ENCODE measurements around the gene NARS2. TPM values are rescaled to one million over a fixed set of nuclear protein-coding genes. Genes with fewer than 3 reads are reported as not detected.
A peak's percentile ranks its signal among the peaks of the same experiment; 100 is the strongest.
"Not testable (repeated sequence)": the region's sequence is repeated elsewhere in the genome, so short reads cannot be mapped to it uniquely, and the experiment has no call there.

The NARS2 gene, protein sequence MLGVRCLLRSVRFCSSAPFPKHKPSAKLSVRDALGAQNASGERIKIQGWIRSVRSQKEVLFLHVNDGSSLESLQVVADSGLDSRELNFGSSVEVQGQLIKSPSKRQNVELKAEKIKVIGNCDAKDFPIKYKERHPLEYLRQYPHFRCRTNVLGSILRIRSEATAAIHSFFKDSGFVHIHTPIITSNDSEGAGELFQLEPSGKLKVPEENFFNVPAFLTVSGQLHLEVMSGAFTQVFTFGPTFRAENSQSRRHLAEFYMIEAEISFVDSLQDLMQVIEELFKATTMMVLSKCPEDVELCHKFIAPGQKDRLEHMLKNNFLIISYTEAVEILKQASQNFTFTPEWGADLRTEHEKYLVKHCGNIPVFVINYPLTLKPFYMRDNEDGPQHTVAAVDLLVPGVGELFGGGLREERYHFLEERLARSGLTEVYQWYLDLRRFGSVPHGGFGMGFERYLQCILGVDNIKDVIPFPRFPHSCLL
- total RNA-seq: 10 to 100 TPM; 18.5 to 18.7 TPM

DNA sequence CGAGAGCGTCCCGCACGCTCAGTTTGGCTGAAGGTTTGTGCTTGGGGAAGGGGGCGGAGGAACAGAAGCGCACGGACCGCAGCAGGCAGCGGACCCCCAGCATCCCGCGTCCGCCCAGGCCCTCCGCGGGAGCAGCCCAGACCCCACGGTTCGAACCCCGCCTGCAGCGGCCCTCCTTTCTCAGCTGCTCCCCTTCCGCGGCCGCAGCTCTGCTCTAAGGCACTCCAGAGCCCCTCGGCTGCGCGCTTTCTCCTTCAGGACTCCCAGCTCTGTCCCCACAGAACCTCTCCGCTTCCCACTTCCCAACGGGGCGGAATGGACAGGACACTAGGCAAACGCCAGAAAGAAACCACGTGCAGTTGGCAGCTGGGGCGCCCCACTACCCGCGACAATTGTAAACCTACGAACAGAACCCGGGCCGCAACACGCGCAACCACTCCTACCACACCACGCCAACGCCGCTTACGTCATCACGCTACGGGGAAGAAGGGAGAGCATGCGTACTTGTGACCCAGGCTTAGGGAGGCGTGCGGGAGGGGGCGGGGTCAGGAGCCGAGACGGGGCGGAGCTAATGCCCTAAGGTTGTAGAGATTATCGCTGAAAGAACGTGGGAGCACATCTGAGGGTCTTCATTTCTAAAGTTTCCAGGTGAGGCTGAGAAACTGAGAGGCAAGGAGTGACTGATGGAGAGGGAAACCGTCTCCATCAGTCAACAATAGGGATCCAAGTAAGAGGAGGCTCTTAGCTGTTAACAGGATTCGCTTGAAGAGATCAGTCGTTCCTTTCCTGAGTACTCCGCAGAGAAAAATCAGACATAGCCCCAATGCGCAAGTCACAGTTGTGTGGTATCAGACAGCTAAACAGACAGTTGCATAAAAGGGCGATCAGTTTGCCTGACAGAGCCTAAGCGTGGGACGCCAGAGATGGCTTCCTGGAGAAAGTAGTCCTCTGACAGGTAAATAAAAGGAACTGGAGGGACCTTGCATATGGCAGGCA lies at the start of gene NARS2:
TSS of gene NARS2 (minus strand) at position 479 of the 996 bp plus-strand sequence. CDS start at position 103, 376 bp downstream.
- peaks cover 6 to 7% of the 10 kb centered on the region in 2 donors for H3K36me3 Mint-ChIP-seq
- H3K9me3 Mint-ChIP-seq: no peaks in the 10 kb centered on the region
- DNase-seq (ENCODE audit: low spot score in 2 of 2) (peak; percentile 94 to 95), ATAC-seq (peak; percentile 97 to 98)
- peak within 1 kb of the TSS; percentile 94 to 98 for H3K27ac Mint-ChIP-seq

DNA sequence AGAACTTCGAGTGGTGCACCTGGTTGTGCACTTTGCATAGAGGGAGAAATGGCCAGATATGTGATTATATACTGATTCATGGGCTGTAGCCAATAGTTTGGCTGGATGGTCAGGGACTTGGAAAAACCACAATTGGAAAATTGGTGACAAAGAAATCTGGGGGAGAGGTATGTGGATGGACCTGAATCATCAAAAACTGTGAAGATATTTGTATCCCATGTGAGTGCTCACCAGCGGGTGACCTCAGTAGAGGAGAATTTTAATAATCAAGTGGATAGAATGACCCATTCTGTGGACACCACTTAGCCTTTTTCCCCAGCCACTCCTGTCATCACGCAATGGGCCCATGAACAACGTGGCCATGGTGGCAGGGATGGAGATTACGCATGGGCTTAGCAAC lies 48.0 kb upstream of the NARS2 start:
- no peak overlapping the region for H3K27ac Mint-ChIP-seq
- H3K9me3 Mint-ChIP-seq: peaks cover 12 to 29% of the 10 kb centered on the region in 2 donors
- no peak for DNase-seq (ENCODE audit: low spot score in 2 of 2)
- peaks cover 9 to 20% of the 10 kb centered on the region in 2 donors for H3K36me3 Mint-ChIP-seq
- ATAC-seq: no peak

DNA sequence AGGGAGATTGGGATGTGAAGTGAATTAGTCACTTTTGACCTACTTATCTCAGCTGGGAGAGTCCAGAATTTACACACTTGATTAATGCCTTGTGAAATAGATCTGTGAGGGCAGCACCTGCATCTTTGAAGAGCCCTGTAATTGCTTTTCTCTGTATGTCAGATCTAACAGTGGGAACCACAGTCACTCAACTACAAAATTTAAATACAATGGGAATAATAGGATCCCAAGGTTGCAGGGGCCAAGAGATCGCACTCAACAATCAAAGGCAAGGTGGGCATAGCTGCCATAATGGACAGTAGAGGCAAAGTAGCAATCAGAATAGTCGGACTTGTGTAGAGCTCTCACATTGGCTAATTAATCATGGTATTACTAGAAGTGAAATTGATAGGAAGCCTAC lies 45.5 kb upstream of the NARS2 start:
- Mint-ChIP-seq H3K36me3 (peaks cover 9 to 20% of the 10 kb centered on the region in 2 donors), H3K9me3 (peaks cover 9 to 25% of the 10 kb centered on the region in 2 donors), H3K27ac (no peak overlapping the region)
- DNase-seq (ENCODE audit: low spot score in 2 of 2): no peak
- ATAC-seq: no peak

DNA sequence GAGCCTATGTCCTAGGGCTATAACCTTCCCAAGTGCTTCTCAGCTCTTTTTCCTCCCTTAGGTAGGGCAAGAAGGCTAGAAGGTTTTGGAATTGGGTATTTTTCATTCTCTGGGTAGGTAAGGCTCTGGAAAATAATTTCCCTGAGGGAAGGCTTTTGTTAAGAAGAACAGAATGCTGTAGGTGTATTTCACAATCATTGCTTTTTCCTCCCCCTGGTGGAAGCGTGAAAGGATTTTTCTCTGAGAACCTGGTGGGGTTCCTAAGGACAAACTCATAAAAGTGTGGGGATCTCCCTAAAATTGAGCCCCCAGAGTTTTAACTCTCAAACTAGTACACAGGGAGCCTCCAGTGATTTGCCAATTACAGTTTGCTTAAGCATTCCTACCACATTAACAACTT lies 41.1 kb upstream of the NARS2 start:
- ATAC-seq (no peak), DNase-seq (ENCODE audit: low spot score in 2 of 2) (no peak)
- H3K9me3 Mint-ChIP-seq: peaks cover 9 to 23% of the 10 kb centered on the region in 2 donors
- H3K36me3 Mint-ChIP-seq: peaks cover 9 to 13% of the 10 kb centered on the region in 2 donors
- no peak overlapping the region for H3K27ac Mint-ChIP-seq

DNA sequence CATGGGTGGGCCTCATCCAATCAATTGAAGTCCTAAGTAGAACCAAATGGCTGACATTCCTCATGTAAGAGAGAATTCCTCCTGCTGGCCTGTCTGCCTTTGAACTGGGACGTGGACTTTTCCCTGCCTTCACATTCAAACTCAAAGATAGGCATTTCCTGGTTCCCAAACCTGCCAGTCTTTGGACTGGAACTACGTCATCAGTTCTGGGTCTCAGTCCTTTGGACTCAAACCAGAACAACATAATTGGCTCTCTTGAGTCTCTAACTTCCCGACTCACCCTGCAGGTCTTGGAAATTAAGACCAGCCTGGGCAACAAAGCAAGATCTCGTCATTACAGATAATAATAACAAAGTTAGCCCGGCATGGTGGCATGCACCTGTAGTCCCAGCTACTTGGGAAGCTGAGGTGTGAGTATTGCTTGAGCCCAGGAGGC lies 38.7 kb upstream of the NARS2 start:
- no peak for ATAC-seq
- H3K36me3 Mint-ChIP-seq: no peaks in the 10 kb centered on the region
- peaks cover 0 to 6% of the 10 kb centered on the region in 2 donors for H3K9me3 Mint-ChIP-seq
- H3K27ac Mint-ChIP-seq: no peak overlapping the region
- DNase-seq (ENCODE audit: low spot score in 2 of 2): no peak

DNA sequence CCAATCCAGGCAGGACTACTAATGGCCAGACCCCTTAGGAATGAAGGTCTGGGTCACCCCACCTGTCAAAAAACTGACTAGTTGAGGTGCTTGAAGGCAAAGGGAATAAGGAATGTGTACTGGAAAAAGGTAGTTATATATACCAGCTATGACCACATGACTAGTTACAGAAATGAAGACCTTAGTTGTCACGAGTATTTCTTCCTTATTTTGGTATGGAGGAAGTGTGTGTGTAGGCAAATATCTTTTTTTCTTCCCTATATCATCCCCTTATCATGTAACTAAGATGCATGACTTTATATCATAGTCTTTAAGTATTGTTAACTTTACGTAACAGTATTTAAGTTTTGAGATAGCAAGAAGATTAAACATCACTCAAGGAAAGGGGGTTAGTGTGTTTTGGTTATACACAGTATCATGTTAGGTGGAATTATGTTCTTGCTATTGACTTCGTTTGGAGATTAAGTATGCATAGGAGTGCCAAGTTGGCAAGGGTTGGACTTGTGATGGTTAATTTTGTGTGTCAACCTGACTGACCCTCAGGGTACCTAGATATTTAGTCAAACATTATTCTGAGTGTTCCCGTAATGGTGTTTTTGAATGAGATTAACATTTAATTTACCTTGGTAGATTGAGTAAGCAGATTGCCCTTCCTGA lies 38.2 kb upstream of the NARS2 start:
- DNase-seq (ENCODE audit: low spot score in 2 of 2): no peak

DNA sequence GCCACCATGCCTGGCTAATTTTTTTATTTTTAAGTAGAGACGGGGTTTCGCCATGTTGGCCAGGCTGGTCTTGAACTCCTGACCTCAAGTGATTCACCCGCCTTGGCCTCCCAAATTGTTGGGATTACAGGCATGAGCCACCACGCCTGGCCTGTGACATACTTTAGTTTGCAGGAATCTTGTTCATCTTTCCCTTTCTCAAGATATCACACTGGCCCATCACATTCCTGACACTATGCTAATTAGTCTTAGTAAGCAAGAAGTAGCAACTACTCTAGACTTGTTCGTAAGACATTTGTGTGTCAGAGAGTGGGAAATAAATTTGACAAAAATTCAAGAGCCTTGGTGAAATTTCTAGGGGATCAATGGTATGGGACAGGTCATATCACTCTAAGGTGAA lies 34.7 kb upstream of the NARS2 start:
- H3K9me3 Mint-ChIP-seq; H3K36me3 Mint-ChIP-seq; DNase-seq (ENCODE audit: low spot score in 2 of 2); ATAC-seq; H3K27ac Mint-ChIP-seq: not testable (repeated sequence)

More for the DNA sequence above, 38.2 kb upstream of the NARS2 start:
- H3K9me3 Mint-ChIP-seq: peaks cover 0 to 6% of the 10 kb centered on the region in 2 donors
- no peaks in the 10 kb centered on the region for H3K36me3 Mint-ChIP-seq
- no peak overlapping the region for H3K27ac Mint-ChIP-seq
- no peak for ATAC-seq

DNA sequence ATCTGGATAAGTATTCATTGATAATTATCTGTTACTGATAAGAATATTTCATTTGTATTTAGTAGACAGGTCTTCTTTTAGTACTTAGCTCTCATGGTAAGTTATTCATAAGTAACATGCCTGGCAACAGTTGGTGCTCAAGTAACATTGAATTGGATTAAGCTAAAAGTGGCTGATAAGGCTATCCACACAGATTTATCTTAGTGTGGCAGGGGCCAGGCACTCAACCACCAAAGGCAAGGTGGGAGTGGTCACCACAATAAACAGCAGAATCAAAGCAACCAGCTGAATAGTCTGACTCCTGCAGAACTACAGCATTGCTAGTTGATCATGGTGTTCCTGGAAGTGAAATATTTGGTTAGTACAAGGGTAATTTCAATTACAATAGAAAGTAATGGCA lies 33.0 kb upstream of the NARS2 start:
- Mint-ChIP-seq H3K36me3 (no peaks in the 10 kb centered on the region), H3K27ac (no peak overlapping the region)

DNA sequence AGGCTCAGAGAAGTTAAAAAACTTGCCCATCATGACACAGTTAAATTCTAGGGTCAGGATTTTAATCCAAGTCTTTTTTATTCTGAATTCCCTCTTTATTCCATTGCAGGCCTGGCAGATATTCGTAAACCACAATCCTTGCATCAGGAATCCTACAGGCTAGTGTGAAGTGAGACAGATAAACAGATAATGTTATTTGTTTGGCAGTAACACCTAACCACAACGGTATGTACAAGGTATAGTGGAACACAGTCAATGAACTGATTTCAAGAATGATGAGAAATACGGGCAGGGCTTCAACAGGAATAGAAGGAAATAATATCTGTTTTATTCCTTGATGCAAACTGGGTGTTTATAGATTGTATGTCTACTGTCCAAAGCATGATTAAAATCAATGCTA lies 32.0 kb upstream of the NARS2 start:
- H3K27ac Mint-ChIP-seq: no peak overlapping the region
- DNase-seq (ENCODE audit: low spot score in 2 of 2) (no peak), ATAC-seq (no peak)
- H3K36me3 Mint-ChIP-seq: no peaks in the 10 kb centered on the region
- H3K9me3 Mint-ChIP-seq: no peaks in the 10 kb centered on the region

More for the DNA sequence above, 33.0 kb upstream of the NARS2 start:
- no peaks in the 10 kb centered on the region for H3K9me3 Mint-ChIP-seq
- DNase-seq (ENCODE audit: low spot score in 2 of 2) (no peak), ATAC-seq (no peak)

DNA sequence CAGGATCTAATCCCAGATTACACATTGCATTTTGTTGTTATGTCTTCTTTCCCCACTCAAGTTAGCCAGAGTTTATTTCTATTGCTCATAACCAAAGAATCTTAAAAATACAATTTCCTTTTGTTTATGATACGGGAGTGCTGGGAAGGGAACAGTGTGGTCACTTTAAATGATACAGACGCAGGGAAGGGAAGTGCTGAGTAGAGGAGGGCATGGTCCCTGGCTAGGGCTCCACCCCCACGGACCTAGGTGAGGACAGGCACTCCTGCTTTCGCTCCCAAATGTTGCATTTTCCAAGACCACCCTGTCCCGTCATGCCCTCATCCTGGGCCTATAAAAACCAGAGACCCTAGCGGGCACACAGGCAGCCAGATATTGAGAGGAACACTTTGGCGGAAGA lies 30.6 kb upstream of the NARS2 start:
- ATAC-seq (no peak), DNase-seq (ENCODE audit: low spot score in 2 of 2) (no peak)
- no peaks in the 10 kb centered on the region for H3K9me3 Mint-ChIP-seq
- no peaks in the 10 kb centered on the region for H3K36me3 Mint-ChIP-seq
- no peak overlapping the region for H3K27ac Mint-ChIP-seq

DNA sequence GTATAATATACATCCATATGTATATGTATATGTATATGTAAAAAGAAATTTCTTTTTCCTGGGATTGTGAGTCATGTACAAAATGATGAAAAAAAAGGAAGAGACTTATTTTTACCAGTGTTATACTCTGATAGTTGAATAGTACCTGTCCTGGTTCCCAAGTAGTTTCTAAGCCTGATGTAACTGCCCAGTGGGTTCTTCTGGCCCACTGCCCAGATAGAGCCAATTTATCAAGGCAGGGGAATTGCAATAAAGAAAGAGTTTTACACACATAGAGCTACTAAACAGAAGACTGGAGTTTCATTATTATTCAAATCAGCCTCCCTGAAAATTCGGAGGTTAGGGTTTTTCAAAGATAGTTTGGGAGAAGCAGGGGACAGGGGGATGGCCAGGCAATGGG lies 29.1 kb upstream of the NARS2 start:
- Mint-ChIP-seq H3K36me3 (no peaks in the 10 kb centered on the region), H3K9me3 (no peaks in the 10 kb centered on the region), H3K27ac (no peak overlapping the region)
- ATAC-seq (no peak), DNase-seq (ENCODE audit: low spot score in 2 of 2) (no peak)

DNA sequence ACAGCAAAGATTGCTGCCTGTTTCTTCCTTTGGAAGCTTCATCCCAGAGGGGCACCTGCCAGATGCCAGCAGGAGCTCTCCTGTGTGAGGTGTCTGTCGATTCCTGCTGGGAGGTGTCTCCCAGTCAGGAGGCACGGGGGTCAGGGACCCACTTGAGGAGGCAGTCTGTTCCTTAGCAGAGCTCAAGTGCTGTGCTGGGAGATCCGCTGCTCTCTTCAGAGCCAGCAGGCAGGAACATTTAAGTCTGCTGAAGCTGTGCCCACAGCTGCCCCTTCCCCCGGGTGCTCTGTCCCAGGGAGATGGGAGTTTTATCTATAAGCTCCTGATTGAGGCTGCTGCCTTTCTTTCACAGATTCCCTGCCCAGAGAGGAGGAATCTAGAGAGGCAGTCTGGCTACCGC lies 28.1 kb upstream of the NARS2 start:
- H3K9me3 Mint-ChIP-seq; ATAC-seq; H3K36me3 Mint-ChIP-seq; H3K27ac Mint-ChIP-seq; DNase-seq (ENCODE audit: low spot score in 2 of 2): not testable (repeated sequence)

DNA sequence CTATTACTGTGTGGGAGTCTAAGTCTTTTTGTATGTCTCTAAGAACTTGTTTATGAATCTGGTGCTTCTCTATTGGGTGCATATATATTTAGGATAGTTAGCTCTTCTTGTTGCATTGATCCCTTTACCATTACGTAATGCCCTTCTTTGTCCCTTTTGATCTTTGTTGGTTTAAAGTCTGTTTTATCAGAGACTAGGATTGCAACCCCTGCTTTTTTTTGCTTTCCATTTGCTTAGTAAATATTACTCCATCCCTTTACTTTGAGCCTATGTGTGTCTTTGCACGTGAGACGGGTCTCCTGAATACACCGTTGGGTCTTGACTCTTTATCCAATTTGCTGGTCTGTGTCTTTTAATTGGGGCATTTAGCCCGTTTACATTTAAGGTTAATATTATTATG lies 26.4 kb upstream of the NARS2 start:
- not testable (repeated sequence) for ATAC-seq; H3K27ac Mint-ChIP-seq; DNase-seq (ENCODE audit: low spot score in 2 of 2); H3K36me3 Mint-ChIP-seq; H3K9me3 Mint-ChIP-seq

DNA sequence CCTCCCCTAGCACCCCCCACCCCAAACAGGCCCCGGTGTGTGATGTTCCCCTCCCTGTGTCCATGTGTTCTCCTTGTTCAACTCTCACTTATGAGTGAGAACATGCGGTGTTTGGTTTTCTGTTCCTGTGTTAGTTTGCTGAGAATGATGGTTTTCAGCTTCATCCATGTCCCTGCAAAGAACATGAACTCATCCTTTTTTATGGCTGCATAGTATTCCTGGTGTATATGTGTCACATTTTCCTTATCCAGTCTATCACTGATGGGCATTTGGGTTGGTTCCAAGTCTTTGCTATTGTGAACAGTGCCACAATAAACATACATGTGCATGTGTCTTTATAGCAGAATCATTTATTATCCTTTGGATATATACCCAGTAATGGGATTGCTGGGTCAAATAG lies 22.9 kb upstream of the NARS2 start:
- not testable (repeated sequence) for DNase-seq (ENCODE audit: low spot score in 2 of 2); H3K9me3 Mint-ChIP-seq; H3K27ac Mint-ChIP-seq

DNA sequence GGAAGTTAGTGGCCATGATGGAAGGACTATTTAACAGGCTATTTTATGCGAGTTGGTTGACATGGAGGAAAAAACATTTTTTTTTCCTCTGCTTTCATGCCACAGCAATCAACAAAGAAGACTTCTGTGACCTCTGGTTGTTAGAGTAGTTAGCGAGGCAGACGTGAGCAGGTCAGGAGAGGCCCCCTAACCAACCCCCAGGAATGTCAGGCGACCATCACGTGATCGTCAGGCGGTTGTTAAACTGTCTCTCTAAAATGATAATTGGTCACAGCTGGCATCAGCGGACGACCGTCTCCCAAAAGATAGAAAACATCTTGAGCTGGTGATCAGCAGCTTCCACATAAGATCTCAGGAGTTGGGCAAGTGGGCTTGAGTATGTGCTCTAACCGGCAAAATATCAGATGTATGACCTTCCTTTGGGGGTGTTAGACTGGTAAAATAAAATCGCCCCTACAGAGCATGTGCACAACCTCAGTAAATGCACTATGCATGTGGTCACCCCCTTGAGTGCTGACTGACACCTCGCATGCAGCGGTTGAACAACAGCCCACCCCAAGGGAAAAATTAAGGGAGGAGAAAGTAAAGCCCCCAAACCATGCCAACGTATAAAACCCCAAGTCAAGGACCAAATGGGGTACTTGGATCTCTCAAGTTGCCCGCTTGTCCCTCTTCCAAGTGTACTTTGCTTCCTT lies 20.9 kb upstream of the NARS2 start:
- Mint-ChIP-seq H3K36me3 (no peaks in the 10 kb centered on the region), H3K9me3 (no peaks in the 10 kb centered on the region), H3K27ac (no peak overlapping the region)
- DNase-seq (ENCODE audit: low spot score in 2 of 2): no peak
- ATAC-seq: no peak

More for the DNA sequence above, 22.9 kb upstream of the NARS2 start:
- not testable (repeated sequence) for H3K36me3 Mint-ChIP-seq, ATAC-seq

DNA sequence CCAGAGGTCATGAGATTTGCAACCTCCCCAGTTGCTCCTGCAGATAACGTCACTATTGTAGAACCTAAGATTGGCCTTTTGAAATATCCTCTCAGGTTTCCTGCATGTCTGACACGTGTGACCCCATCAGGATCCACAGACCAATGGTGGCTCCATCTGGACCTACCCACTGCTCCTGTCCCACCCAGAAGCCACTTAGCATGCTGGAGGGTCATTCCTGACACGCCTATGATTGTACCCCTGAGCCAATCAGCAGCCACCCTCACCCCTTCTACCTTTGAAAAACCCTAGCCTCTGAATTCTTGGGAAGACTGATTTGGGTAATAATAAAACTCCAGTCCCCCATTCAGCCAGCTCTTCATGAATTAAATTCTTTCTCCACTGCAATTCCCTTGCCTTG lies 20.1 kb upstream of the NARS2 start:
- no peaks in the 10 kb centered on the region for H3K9me3 Mint-ChIP-seq
- H3K36me3 Mint-ChIP-seq: no peaks in the 10 kb centered on the region
- DNase-seq (ENCODE audit: low spot score in 2 of 2): no peak
- ATAC-seq: no peak
- H3K27ac Mint-ChIP-seq: no peak overlapping the region
